Measurements from ENCODE around the gene ORC3.

ORC3 gene

DNA sequence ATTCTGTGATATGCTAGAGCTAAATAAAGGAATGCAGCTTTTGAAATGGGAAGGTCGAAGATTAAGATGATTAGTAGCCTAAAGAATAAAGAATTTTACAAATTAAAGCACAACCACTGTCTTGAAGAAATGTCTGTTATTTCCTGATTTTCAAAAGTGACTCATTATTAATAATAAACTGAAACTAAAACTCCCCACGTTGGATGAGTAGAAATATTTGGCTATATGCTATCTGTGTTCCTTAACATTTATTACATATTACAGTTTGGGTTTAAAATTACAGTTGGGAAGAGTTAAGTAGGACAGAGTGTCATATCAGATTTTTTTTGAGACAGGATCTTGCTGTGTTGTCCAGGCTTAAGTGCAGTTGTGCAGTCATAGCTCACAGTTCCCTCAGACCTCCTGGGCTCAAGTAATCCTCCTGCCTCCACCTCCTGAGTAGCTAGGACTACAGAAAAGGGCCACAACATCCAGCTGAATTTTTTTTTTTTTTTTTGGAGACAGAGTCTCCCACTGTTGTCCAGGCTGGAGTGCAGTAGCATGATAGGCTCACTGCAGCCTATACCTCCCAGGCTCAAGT, 65.0 kb downstream of the ORC3 start:
- Histone ChIP-seq H3K4me3 (ENCODE audit: low read length) (no peak overlapping the region), H3K27me3 (ENCODE audit: insufficient read depth, low read length) (no peaks in the 10 kb centered on the region), H3K36me3 (ENCODE audit: insufficient read depth, low read length) (peaks cover 42% of the 10 kb centered on the region), H3K4me1 (ENCODE audit: insufficient read depth, low read length) (no peaks in the 10 kb centered on the region), H2AFZ (ENCODE audit: low read depth, low read length) (no peak overlapping the region), H3K9me3 (ENCODE audit: low read length) (no peaks in the 10 kb centered on the region)

DNA sequence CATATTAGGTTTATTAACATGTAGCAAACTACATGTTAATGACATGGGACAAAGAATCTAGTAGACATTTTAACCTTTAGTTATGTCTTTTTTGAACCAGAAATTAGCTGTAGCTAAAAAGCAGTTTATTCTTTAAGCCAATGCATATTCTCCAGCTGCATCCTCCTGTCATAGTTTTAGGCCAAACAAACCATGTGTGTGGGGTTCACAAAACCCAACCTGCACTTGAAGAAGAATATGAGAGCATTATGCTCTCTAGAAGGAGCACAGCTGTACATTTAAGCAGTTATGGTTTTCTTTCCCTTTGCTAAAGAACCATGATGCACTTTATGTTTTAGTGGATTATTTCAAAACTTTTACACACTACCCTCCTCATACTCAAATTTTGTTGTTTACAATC, 65.9 kb downstream of the ORC3 start:
- H3K36me3 ChIP-seq (ENCODE audit: insufficient read depth, low read length), result peaks cover 49% of the 10 kb centered on the region

DNA sequence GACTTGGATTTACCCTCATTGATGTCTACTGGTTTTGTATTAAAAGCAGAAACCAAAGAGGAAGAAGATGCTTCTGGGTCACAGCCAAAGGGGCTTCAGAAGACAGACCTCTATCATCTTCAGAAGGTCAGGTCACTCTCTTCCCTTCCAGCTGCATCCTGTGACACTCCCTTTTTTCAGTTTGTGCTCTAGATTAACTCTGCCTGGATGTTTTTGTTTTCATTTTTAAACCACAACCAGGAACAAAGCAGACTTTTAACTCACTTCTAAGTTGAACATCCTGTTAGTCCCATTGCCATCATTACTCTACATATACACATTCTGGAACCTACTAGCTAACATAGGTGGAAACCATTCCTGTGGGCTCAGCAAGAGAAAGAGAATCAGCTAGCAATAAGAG, 66.9 kb downstream of the ORC3 start:
- no peaks in the 10 kb centered on the region for H3K27me3 ChIP-seq (ENCODE audit: insufficient read depth, low read length)
- no peaks in the 10 kb centered on the region for H3K9me3 ChIP-seq (ENCODE audit: low read length)
- H3K36me3 ChIP-seq (ENCODE audit: insufficient read depth, low read length), result peaks cover 49% of the 10 kb centered on the region
- H3K4me1 ChIP-seq (ENCODE audit: insufficient read depth, low read length), result no peaks in the 10 kb centered on the region
- no peak overlapping the region for H2AFZ ChIP-seq (ENCODE audit: low read depth, low read length)
- H3K4me3 ChIP-seq (ENCODE audit: low read length), result no peak overlapping the region

More for the DNA sequence above, 65.9 kb downstream of the ORC3 start:
- Histone ChIP-seq H2AFZ (ENCODE audit: low read depth, low read length) (no peak overlapping the region), H3K9me3 (ENCODE audit: low read length) (no peaks in the 10 kb centered on the region), H3K4me3 (ENCODE audit: low read length) (no peak overlapping the region), H3K27me3 (ENCODE audit: insufficient read depth, low read length) (no peaks in the 10 kb centered on the region), H3K4me1 (ENCODE audit: insufficient read depth, low read length) (no peaks in the 10 kb centered on the region)

DNA sequence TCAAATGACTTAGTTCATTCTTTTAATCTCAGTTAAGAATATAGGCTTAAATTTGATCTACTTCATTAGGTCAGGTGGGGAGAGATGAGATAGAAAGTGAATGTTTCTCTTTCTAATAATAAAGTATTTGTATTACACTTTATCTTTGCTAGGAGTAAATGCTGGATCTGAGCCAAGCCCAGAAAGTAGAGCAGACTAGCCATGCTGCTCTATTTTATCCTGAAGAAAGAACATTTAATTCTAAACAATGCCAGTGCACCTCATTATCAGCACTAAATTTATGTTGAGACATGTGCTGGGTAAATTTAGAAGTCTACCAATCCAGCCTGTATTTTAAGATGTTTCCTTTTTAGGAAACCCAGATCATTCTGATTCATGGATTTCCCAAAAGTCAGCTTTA, 68.6 kb downstream of the ORC3 start:
- no peaks in the 10 kb centered on the region for H3K4me1 ChIP-seq (ENCODE audit: insufficient read depth, low read length)
- peaks cover 49% of the 10 kb centered on the region for H3K36me3 ChIP-seq (ENCODE audit: insufficient read depth, low read length)

DNA sequence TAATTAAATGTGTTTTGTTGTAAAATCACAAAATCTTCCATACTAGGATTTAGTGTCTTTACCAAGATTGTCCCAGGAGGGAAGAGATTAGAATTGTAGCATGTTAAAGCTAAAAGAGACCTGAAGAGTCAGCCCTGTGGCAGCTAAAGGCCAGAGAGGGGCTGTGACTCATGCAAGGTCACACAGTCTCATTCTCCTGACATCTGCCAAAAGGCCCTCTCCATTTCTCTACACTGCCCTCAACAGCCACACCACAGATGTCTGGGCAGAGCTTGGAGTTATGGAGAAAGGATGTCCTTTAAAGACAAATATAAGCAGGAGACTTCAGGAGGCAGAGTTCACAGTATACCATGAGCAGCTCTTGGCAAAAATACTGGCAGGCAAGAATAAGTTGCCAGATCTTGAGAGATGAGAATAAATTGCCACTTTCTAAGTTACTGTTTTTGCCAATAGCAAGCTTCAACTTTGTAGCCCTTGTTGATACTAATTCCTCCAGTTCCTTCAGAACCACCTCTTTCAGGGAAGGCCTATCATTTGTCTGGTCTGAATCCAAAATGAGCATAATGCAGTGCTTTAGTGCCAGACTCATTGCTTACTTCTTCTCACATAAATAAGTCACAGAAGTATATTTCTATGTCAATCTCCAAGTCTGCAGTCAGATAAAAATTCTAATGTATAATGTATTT, 70.4 kb downstream of the ORC3 start:
- H3K36me3 ChIP-seq (ENCODE audit: insufficient read depth, low read length), result peaks cover 50% of the 10 kb centered on the region
- H2AFZ ChIP-seq (ENCODE audit: low read depth, low read length), result no peak overlapping the region
- H3K9me3 ChIP-seq (ENCODE audit: low read length), result no peaks in the 10 kb centered on the region
- no peaks in the 10 kb centered on the region for H3K4me1 ChIP-seq (ENCODE audit: insufficient read depth, low read length)
- no peaks in the 10 kb centered on the region for H3K27me3 ChIP-seq (ENCODE audit: insufficient read depth, low read length)
- H3K4me3 ChIP-seq (ENCODE audit: low read length), result no peak overlapping the region

More for the DNA sequence above, 68.6 kb downstream of the ORC3 start:
- Histone ChIP-seq H2AFZ (ENCODE audit: low read depth, low read length) (no peak overlapping the region), H3K27me3 (ENCODE audit: insufficient read depth, low read length) (no peaks in the 10 kb centered on the region), H3K4me3 (ENCODE audit: low read length) (no peak overlapping the region), H3K9me3 (ENCODE audit: low read length) (no peaks in the 10 kb centered on the region)

DNA sequence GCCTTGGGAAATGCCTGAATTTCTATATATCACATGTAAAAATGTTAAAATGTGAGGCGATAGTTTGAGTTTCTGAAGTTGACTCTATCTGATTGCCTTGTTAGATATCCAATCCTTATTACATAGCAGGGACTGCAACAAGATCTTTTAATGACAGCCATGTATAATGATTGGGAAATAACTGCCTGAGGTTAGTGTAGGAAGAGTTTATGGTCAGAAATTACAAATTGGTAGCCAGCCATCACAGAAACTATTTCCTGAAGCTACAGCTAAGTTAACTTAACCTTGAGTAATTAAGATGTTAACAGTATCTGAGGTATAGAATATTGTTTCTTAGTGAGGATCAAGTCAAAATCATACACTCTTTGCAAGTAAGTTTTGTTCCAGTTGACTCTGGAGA, 71.1 kb downstream of the ORC3 start:
- Histone ChIP-seq H2AFZ (ENCODE audit: low read depth, low read length) (no peak overlapping the region), H3K36me3 (ENCODE audit: insufficient read depth, low read length) (peaks cover 50% of the 10 kb centered on the region), H3K4me1 (ENCODE audit: insufficient read depth, low read length) (no peaks in the 10 kb centered on the region), H3K4me3 (ENCODE audit: low read length) (no peak overlapping the region), H3K27me3 (ENCODE audit: insufficient read depth, low read length) (no peaks in the 10 kb centered on the region), H3K9me3 (ENCODE audit: low read length) (no peaks in the 10 kb centered on the region)

DNA sequence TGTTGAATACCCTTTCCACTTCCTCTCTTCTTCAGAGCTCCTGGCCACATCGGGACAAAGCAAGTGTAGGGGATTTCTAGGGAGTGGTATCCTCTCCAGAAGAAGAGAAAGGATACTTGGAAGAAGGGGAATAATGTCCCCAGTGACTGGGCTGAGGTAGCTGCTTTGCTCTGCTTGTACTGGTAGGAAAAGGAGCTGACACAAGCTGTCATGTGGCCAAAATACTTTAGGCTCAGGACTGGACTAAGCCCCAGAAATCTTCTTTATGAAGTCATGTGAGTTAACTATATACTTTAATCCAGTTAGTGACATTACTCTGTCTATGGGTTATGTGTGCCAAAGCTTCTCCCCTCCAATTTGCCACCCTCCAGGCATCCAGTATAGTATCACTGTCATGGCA, 71.6 kb downstream of the ORC3 start:
- no peaks in the 10 kb centered on the region for H3K9me3 ChIP-seq (ENCODE audit: low read length)
- no peak overlapping the region for H2AFZ ChIP-seq (ENCODE audit: low read depth, low read length)
- no peaks in the 10 kb centered on the region for H3K4me1 ChIP-seq (ENCODE audit: insufficient read depth, low read length)
- no peaks in the 10 kb centered on the region for H3K27me3 ChIP-seq (ENCODE audit: insufficient read depth, low read length)
- H3K36me3 ChIP-seq (ENCODE audit: insufficient read depth, low read length), result peaks cover 50% of the 10 kb centered on the region
- no peak overlapping the region for H3K4me3 ChIP-seq (ENCODE audit: low read length)

DNA sequence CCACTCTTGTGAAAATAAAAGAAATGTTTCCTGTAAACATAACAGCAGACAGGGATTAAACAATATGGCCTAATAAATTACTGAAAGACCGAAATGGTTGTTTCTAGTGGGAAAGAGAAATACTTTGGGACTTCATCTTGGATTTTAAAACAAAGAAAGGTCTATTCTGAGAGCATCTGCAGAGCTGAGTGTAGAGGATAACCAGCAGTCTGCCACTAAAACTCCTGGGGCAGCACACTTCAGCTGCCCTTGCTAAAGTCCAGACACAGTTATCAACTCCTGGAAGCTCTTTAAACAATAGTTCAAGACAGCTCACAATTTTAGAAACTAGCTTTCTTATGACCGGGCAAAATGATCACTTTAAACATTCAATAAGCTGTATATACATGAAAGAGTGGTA, 73.5 kb downstream of the ORC3 start:
- Histone ChIP-seq H3K36me3 (ENCODE audit: insufficient read depth, low read length) (peaks cover 44% of the 10 kb centered on the region), H2AFZ (ENCODE audit: low read depth, low read length) (no peak overlapping the region), H3K9me3 (ENCODE audit: low read length) (no peaks in the 10 kb centered on the region)

DNA sequence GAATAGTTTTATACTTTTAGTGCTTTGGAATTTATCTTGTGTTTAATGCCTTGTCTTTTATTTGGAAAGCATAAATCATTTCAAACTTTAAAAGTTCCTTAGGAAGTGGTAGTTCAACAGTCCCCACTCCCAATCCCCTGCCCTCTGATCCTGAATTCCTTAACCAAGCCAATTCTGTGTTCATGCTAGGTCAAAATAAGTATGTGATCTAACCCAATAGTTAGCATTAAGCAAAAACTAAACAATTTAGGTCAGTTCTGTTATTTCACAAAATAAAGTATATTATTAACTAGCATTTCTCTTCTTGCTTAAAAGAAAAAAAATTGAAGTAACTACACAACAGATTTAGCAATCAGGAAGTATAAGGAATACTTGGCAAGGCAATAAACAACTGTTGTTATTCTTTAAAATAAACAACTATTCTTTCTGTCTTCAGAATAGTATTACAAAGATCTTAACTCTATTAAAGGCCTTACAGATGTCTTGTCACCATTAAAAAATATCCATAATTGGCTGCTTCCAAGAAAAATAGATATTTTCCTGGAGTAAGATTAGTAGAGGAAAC, 75.1 kb downstream of the ORC3 start:
- no peak overlapping the region for H3K4me3 ChIP-seq (ENCODE audit: low read length)
- peaks cover 50% of the 10 kb centered on the region for H3K36me3 ChIP-seq (ENCODE audit: insufficient read depth, low read length)
- H3K4me1 ChIP-seq (ENCODE audit: insufficient read depth, low read length), result no peaks in the 10 kb centered on the region
- H3K27me3 ChIP-seq (ENCODE audit: insufficient read depth, low read length), result no peaks in the 10 kb centered on the region
- no peaks in the 10 kb centered on the region for H3K9me3 ChIP-seq (ENCODE audit: low read length)
- H2AFZ ChIP-seq (ENCODE audit: low read depth, low read length), result no peak overlapping the region

More for the DNA sequence above, 73.5 kb downstream of the ORC3 start:
- Histone ChIP-seq H3K4me1 (ENCODE audit: insufficient read depth, low read length) (no peaks in the 10 kb centered on the region), H3K27me3 (ENCODE audit: insufficient read depth, low read length) (no peaks in the 10 kb centered on the region), H3K4me3 (ENCODE audit: low read length) (no peak overlapping the region)

DNA sequence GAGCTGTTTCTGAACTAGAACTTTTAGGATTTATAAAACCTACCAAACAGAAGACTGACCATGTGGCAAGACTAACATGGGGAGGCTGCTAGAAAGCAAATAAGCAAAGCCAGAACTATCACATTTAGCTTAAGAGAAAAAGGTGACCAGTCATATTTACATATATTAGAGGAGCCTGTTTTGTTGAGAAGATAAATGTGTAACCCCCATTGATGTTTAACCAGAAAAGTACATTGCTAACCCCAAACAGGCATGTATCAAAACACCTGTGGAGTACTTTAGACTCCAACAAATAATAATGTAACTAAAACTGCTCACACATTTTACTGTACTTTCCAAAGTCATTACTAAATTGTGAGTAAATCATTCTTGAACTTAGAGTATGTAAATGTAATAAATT, 77.1 kb downstream of the ORC3 start:
- no peaks in the 10 kb centered on the region for H3K27me3 ChIP-seq (ENCODE audit: insufficient read depth, low read length)
- no peak overlapping the region for H2AFZ ChIP-seq (ENCODE audit: low read depth, low read length)
- no peaks in the 10 kb centered on the region for H3K9me3 ChIP-seq (ENCODE audit: low read length)
- no peak overlapping the region for H3K4me3 ChIP-seq (ENCODE audit: low read length)
- no peaks in the 10 kb centered on the region for H3K4me1 ChIP-seq (ENCODE audit: insufficient read depth, low read length)
- H3K36me3 ChIP-seq (ENCODE audit: insufficient read depth, low read length), result peaks cover 55% of the 10 kb centered on the region

DNA sequence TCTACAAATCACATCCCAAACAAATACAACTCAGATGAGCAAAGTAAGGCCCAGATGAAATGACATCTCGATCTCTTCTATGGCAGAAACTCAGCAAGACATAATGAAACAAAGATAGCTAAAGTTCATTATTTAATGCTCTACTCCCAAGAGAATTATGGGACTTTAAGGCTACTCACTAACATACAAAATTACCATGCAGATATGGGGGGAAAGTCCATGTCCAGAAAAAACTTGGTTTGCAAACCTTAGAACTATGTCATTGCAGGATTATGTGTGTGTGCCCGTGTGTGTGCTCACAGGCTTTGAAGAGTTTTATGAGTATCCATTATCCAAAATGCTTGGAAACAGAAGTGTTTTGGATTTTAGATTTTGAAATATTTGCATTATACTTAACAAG, 78.1 kb downstream of the ORC3 start:
- Histone ChIP-seq H3K9me3 (ENCODE audit: low read length) (no peaks in the 10 kb centered on the region), H3K27me3 (ENCODE audit: insufficient read depth, low read length) (no peaks in the 10 kb centered on the region), H3K4me1 (ENCODE audit: insufficient read depth, low read length) (no peaks in the 10 kb centered on the region), H3K36me3 (ENCODE audit: insufficient read depth, low read length) (peaks cover 60% of the 10 kb centered on the region), H3K4me3 (ENCODE audit: low read length) (no peak overlapping the region), H2AFZ (ENCODE audit: low read depth, low read length) (no peak overlapping the region)

DNA sequence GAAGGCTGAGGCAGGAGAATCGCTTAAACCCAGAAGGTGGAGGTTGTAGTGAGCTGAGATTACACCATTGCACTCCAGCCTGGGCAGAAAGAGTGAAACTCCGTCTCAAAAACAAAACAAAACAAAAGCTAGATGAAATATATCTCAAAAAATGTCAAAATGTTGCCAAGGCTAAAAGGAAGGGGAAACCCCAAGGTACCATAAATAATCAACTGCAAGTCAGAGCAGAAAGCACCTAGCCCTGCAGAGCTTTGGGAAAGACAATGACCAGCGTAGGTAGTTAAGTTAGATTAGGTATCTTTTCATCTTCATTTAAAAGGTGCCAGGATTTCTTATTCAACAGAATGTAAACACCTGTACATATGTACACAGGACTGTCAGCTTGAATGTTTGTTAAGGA, 79.1 kb downstream of the ORC3 start:
- H3K4me1 ChIP-seq (ENCODE audit: insufficient read depth, low read length), result no peaks in the 10 kb centered on the region
- H3K27me3 ChIP-seq (ENCODE audit: insufficient read depth, low read length), result no peaks in the 10 kb centered on the region
- H3K9me3 ChIP-seq (ENCODE audit: low read length), result no peaks in the 10 kb centered on the region
- H3K36me3 ChIP-seq (ENCODE audit: insufficient read depth, low read length), result peaks cover 56% of the 10 kb centered on the region
- H3K4me3 ChIP-seq (ENCODE audit: low read length), result no peak overlapping the region
- no peak overlapping the region for H2AFZ ChIP-seq (ENCODE audit: low read depth, low read length)

DNA sequence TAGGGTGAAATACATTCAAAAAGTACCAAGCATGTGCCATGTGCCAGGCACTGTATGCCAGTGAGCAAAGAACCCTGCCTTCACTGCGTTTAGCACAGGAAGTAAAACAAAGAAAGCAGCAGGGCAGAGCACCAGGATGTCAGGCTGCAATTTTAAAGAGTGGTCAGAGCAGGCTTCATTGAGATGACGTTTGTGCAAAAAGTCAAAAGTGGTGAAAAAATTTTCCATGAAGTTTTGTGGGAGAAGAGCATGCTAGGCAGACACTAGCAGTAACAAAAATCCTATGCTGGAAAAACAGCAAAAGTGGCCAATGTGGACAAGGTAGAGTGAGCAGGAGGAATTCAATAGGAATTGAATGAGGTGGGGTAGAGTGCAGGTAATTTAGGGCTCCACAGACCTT, 80.8 kb downstream of the ORC3 start:
- peaks cover 58% of the 10 kb centered on the region for H3K36me3 ChIP-seq (ENCODE audit: insufficient read depth, low read length)
- H2AFZ ChIP-seq (ENCODE audit: low read depth, low read length), result no peak overlapping the region
- H3K4me3 ChIP-seq (ENCODE audit: low read length), result no peak overlapping the region
- no peaks in the 10 kb centered on the region for H3K9me3 ChIP-seq (ENCODE audit: low read length)
- no peaks in the 10 kb centered on the region for H3K4me1 ChIP-seq (ENCODE audit: insufficient read depth, low read length)
- H3K27me3 ChIP-seq (ENCODE audit: insufficient read depth, low read length), result no peaks in the 10 kb centered on the region
